DND-41 (cell line): Measurements from ENCODE around the gene ME3.

Experiments used
- ATAC-seq: fragments of 200-7000 bp; cut with Tn5 transposase; 3 replicates; pipeline ENCODE4 v1.9.1; 2021; ENCODE audit warnings: low read depth; ENCODE audit not compliant: insufficient read depth
- DNase-seq: peaks from one replicate; pipeline ENCODE4 v3.0.0-alpha.2; 2020
- H2AFZ ChIP-seq: 2 replicates; pipeline ENCODE4 v1.6.0; 2012; ENCODE audit warnings: low read depth, low read length
- H3K27ac ChIP-seq: 2 replicates; pipeline ENCODE4 v1.5.1; 2012; ENCODE audit warnings: low read length, inconsistent platforms
- H3K27me3 ChIP-seq: fragments of 200-600 bp; sonication (generic); 2 replicates; pipeline ENCODE4 v1.6.0; 2012; ENCODE audit warnings: low read length, mild to moderate bottlenecking, inconsistent platforms; ENCODE audit not compliant: insufficient read depth, poor library complexity
- H3K36me3 ChIP-seq: 2 replicates; pipeline ENCODE4 v1.5.1; 2012; ENCODE audit warnings: low read length, inconsistent platforms; ENCODE audit not compliant: insufficient read depth
- H3K4me1 ChIP-seq: 2 replicates; pipeline ENCODE4 v1.5.1; 2012; ENCODE audit warnings: mild to moderate bottlenecking, low read length; ENCODE audit not compliant: insufficient read depth
- H3K4me2 ChIP-seq: 2 replicates; pipeline ENCODE4 v1.6.0; 2012; ENCODE audit warnings: mild to moderate bottlenecking, moderate library complexity, low read length, inconsistent platforms; ENCODE audit not compliant: insufficient read depth
- H3K4me3 ChIP-seq, 2 experiments: fragments of 200-600 bp in 1 of 2; shearing (Covaris generic) in 1 of 2; 2 replicates each; pipeline ENCODE4 v1.5.1; 2012 to 2016; ENCODE audit warnings: inconsistent platforms in 2 of 2, low read length in 2 of 2, mild to moderate bottlenecking in 2 of 2, low read depth in 1 of 2, moderate library complexity in 1 of 2
- H3K79me2 ChIP-seq: 2 replicates; pipeline ENCODE4 v1.6.0; 2012; ENCODE audit warnings: low read length, inconsistent platforms; ENCODE audit not compliant: insufficient read depth
- H3K9ac ChIP-seq: 2 replicates; pipeline ENCODE4 v1.6.0; 2012; ENCODE audit warnings: low read depth, mild to moderate bottlenecking, inconsistent platforms, low read length, moderate library complexity
- H3K9me3 ChIP-seq: 2 replicates; pipeline ENCODE4 v1.5.1; 2012; ENCODE audit warnings: low read length, moderate library complexity, mild to moderate bottlenecking, inconsistent platforms; ENCODE audit not compliant: insufficient read depth, severe bottlenecking
- H4K20me1 ChIP-seq: 2 replicates; pipeline ENCODE4 v1.6.0; 2012; ENCODE audit warnings: low read length; ENCODE audit not compliant: insufficient read depth
- CTCF ChIP-seq: IDR thresholded peaks from 2 replicates; pipeline ENCODE4 v1.5.1; 2012; ENCODE audit warnings: borderline replicate concordance, low read length, moderate library complexity, mild to moderate bottlenecking; ENCODE audit not compliant: poor library complexity, severe bottlenecking; ENCODE audit errors: extremely low read depth
- EZH2 ChIP-seq: IDR thresholded peaks from 3 replicates; pipeline ENCODE4 v1.6.1; 2012; ENCODE audit warnings: borderline replicate concordance, low read depth, mild to moderate bottlenecking, moderate library complexity, low read length, inconsistent platforms; ENCODE audit not compliant: severe bottlenecking

The ME3 gene

GRCh38 chr11:86518211-86518610 lies 154.2 kb downstream of the ME3 start:
- H3K4me3 ChIP-seq = no peak overlapping the region
- H3K9ac ChIP-seq = no peak overlapping the region
- no peak overlapping the region for H3K27ac ChIP-seq
- H3K36me3 ChIP-seq = no peaks in the 10 kb centered on the region
- no peaks in the 10 kb centered on the region for H4K20me1 ChIP-seq
- H3K4me1 ChIP-seq = no peaks in the 10 kb centered on the region
- no peak overlapping the region for H3K4me2 ChIP-seq
- H3K27me3 ChIP-seq = peaks cover 3% of the 10 kb centered on the region
- H3K9me3 ChIP-seq = no peaks in the 10 kb centered on the region
- H3K79me2 ChIP-seq = no peaks in the 10 kb centered on the region
- DNase-seq = no peak
- TF ChIP-seq CTCF (no peak), EZH2 (no peak)
- ATAC-seq = no peak
- no peak overlapping the region for H2AFZ ChIP-seq

- H4K20me1 ChIP-seq = no peaks in the 10 kb centered on the region
- H3K4me2 ChIP-seq = no peak overlapping the region
- no peaks in the 10 kb centered on the region for H3K36me3 ChIP-seq
- H2AFZ ChIP-seq = no peak overlapping the region
- H3K27ac ChIP-seq = no peak overlapping the region
- TF ChIP-seq EZH2 = no peak
- no peak for TF ChIP-seq CTCF
- DNase-seq = no peak
- H3K9ac ChIP-seq = no peak overlapping the region
- no peaks in the 10 kb centered on the region for H3K9me3 ChIP-seq
- ATAC-seq = no peak
- no peaks in the 10 kb centered on the region for H3K4me1 ChIP-seq
- no peak overlapping the region for H3K4me3 ChIP-seq
- H3K79me2 ChIP-seq = no peaks in the 10 kb centered on the region
- H3K27me3 ChIP-seq = peaks cover 3% of the 10 kb centered on the region
Observed at GRCh38 chr11:86517557-86517956, 154.9 kb downstream of the ME3 start.

- no peak overlapping the region for H2AFZ ChIP-seq
- H3K27me3 ChIP-seq = peaks cover 3% of the 10 kb centered on the region
- H3K4me1 ChIP-seq = no peaks in the 10 kb centered on the region
- no peak overlapping the region for H3K4me2 ChIP-seq
- no peaks in the 10 kb centered on the region for H4K20me1 ChIP-seq
- TF ChIP-seq CTCF (no peak), EZH2 (no peak)
- H3K36me3 ChIP-seq = no peaks in the 10 kb centered on the region
- no peak overlapping the region for H3K4me3 ChIP-seq
- H3K9ac ChIP-seq = no peak overlapping the region
- H3K79me2 ChIP-seq = no peaks in the 10 kb centered on the region
- ATAC-seq (no peak), DNase-seq (no peak)
- no peaks in the 10 kb centered on the region for H3K9me3 ChIP-seq
- H3K27ac ChIP-seq = no peak overlapping the region
Observed at GRCh38 chr11:86515297-86516094, 156.9 kb downstream of the ME3 start.
